Gastroesophageal sphincter (tissue), 3 donors: Measurements from ENCODE around the gene HSD17B13.

Experiments used
- EP300 ChIP-seq: sonication (generic); formaldehyde crosslinking; IDR thresholded peaks from one replicate; pipeline ENCODE4 v1.6.1; 2017; ENCODE audit warnings: antibody characterized with exemption, mild to moderate bottlenecking
- POLR2A ChIP-seq, 2 donors: fragments of 450-650 bp; IDR thresholded peaks; one replicate each; pipeline ENCODE4 v1.6.1; 2017; ENCODE audit warnings: antibody characterized with exemption in 2 of 2, mild to moderate bottlenecking in 2 of 2, moderate library complexity in 1 of 2
- POLR2AphosphoS5 ChIP-seq: sonication (generic); formaldehyde crosslinking; IDR thresholded peaks from one replicate; pipeline ENCODE4 v1.6.1; 2017; ENCODE audit warnings: antibody characterized with exemption
- TF ChIP-seq, protein P1 (sequence below), 4 experiments: fragments of 200-600 bp in 2 of 4; fragments of 450-650 bp in 2 of 4; sonication (generic) in 1 of 4; IDR thresholded peaks; one replicate each; pipeline ENCODE4 v1.5.1; 2017 to 2019; ENCODE audit warnings: antibody characterized with exemption in 4 of 4, mild to moderate bottlenecking in 2 of 4, moderate library complexity in 2 of 4

DNA sequence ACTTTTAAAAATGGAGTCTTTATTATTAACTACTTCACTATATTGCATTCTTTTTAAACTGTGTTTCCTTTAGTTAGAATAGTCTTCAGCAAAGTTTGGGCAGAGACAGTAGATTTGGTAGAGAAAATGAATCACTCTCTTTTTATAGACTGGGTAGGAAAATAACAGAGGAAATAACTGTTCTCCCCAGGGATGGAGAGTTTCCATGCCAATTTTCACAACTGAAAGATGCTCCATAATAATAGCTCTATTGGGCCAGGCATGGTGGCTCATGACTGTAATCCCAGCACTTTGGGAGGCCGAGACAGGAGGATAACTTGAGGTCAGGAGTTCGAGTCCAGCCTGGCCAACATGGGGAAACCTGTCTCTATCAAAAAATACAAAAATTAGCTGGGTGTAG, 13.1 kb downstream of the HSD17B13 start:
- TF ChIP-seq, protein P1, sequence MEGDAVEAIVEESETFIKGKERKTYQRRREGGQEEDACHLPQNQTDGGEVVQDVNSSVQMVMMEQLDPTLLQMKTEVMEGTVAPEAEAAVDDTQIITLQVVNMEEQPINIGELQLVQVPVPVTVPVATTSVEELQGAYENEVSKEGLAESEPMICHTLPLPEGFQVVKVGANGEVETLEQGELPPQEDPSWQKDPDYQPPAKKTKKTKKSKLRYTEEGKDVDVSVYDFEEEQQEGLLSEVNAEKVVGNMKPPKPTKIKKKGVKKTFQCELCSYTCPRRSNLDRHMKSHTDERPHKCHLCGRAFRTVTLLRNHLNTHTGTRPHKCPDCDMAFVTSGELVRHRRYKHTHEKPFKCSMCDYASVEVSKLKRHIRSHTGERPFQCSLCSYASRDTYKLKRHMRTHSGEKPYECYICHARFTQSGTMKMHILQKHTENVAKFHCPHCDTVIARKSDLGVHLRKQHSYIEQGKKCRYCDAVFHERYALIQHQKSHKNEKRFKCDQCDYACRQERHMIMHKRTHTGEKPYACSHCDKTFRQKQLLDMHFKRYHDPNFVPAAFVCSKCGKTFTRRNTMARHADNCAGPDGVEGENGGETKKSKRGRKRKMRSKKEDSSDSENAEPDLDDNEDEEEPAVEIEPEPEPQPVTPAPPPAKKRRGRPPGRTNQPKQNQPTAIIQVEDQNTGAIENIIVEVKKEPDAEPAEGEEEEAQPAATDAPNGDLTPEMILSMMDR (IDR thresholded peaks at IDR 0.05) = no peak
- no peak for TF ChIP-seq POLR2A (IDR thresholded peaks at IDR 0.05)
- TF ChIP-seq EP300 = no peak
- TF ChIP-seq POLR2AphosphoS5 = no peak
